NCI-H446 (cell line): ENCODE data around the gene MARK1.
"Not testable (repeated sequence)": the region's sequence is repeated elsewhere in the genome, so short reads cannot be mapped to it uniquely, and the experiment has no call there.

ENCODE experiments used
- DNase-seq, 2 experiments: peaks; one replicate each; lab custom pipeline; 2025; lab: John Stamatoyannopoulos, UW

Gene MARK1

DNA sequence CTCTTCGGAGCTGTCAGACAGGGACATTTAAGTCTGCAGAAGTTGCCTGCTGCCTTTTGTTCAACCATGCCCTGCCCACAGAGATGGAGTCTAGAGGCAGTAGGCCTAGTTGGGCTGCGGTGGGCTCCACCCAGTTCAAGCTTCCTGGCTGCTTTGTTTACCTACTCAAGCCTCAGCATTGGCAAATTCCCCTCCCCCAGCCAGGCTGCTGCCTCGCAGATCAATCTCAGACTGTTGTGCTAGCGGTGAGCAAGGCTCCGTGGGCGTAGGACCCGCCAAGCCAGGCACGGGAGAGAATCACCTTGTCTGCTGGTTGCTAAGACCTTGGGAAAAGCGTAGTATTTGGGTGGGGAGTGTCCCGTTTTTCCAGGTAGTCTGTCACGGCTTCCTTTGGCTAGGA, 83.2 kb downstream of the MARK1 start:
- DNase-seq = not testable (repeated sequence)

DNA sequence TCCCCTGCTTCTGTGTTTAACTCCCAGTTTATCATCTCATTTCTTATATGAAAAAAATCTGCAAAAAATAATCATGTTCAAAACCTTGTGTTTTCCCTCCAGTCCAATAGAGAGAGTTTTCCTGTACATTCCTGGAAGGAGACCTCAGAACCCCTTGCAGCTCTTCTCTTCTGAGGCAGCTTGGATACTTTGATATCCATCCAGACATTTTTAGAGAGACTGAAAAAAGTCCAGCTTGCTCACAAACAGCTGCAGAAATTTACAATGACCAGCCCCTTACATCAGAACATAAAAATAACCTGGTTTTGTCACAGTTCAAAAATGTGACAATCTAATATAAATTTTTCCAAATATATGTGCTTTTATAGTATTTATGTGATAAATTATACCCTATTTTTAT, 88.9 kb downstream of the MARK1 start:
- DNase-seq = no peak

DNA sequence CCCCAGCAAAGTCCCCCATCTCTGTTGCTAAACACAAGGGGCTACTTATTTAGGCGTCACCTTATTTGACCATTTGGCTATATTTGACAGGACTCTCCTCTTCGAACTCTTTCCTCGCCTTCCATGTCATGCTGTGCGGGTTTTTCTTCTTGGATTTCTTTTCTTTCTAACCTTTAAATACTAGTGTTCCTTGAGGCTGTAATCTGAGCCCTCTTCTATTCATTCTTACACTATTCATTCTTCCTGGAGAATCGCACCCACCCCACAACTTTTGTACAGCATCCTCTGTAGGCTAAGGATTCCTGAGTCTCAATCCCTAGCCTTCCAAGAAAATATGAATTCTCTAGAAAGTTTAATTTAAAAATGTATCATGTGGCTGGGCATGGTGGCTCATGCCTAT, 100.5 kb downstream of the MARK1 start:
- no peak for DNase-seq

DNA sequence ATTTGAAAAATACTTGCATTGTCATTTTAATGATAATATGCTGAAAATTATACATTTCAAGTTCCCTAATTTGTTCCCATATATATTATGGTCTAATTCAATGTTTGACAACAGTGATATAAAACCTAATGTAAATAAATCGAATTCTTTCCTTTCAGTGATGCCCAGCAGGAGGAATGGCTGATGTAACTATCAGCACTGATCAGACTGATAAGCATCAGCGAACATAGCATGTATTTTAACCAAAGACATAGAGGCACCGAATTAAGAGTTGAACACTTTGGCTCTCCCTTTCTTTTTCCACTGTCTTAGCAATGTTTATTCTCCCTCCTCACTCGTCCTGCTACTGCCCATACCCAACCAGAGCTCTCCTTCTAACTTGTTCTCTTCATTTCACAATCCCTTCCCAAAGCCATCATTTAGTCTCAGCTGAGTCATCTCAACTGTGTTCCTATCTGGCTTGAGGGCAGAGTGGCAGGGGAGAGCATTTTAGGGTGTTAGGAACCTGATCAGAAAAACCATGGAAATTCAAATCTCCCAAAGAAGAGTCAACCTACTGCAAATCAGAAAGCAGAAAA, 103.4 kb downstream of the MARK1 start:
- no peak for DNase-seq

DNA sequence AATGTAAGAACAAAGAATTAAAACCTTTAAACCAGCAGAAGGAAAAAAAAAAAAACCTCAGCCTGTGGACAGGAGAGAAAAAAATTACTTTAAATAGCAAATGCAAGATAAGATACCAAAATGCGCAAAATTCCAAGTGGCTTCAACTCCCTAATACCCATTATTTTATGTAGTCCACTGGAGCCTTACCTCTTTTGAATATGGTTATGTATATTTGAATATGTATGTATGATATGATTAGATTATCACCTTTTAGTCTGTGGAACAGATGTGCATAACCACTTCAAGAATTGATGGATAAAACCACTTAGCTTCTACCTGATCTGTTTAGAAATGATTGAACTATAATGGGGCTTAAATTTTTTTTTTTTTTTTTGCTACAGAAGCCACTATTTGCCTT, 109.8 kb downstream of the MARK1 start:
- DNase-seq = no peak

DNA sequence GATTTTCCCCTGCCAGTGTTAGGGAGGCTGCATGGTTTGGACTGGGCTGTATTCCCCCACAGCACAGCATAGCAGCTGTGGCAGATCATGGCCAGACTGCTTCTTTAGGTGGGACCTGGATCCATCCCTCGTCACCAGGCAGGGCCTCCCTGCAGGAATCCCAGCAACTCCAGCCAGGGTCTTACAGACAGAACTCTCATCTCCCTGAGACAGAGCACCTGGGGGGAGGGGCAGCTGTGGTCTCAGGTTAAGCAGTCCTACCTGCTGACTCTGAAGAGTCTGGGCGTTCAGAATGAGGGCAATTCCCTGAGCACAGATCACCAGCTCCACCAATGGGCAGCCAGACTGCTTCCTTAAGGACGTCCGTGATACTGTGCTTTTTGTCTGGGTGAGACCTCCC, 114.3 kb downstream of the MARK1 start:
- no peak for DNase-seq

DNA sequence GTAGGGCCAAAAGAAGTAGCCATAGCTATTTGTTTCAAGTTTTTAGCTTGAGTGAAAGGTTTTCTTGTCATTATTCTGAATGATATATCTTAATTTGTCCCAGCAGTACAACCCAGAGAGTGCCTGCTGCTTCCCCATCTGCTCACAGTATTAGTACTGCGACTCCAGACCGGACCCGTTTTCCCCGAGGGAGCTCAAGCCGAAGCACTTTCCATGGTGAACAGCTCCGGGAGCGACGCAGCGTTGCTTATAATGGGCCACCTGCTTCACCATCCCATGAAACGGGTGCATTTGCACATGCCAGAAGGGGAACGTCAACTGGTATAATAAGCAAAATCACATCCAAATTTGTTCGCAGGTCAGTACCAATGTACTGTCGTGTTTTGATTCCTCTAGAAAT, 125.1 kb downstream of the MARK1 start:
- DNase-seq = peak in 1 of 2 experiments; percentile 82

DNA sequence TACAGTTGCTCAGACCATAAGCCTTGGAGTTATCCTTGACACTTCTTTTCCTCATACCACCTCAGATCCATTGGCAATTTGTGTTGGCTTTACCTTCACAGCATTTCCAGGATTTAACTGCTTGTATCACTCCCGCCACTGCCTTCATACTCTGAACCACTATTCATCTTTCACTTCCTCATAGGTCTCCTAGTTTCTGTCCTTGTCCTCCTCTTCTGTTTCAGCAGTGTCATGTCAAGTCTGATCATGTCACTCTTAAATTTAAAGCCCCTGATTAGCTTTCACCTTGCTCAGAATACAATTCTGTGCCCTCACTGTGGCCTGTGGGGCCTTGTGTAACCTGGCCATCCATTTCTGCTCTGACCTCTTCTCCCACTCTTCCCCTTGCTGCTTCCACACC, 127.6 kb downstream of the MARK1 start:
- DNase-seq = no peak

DNA sequence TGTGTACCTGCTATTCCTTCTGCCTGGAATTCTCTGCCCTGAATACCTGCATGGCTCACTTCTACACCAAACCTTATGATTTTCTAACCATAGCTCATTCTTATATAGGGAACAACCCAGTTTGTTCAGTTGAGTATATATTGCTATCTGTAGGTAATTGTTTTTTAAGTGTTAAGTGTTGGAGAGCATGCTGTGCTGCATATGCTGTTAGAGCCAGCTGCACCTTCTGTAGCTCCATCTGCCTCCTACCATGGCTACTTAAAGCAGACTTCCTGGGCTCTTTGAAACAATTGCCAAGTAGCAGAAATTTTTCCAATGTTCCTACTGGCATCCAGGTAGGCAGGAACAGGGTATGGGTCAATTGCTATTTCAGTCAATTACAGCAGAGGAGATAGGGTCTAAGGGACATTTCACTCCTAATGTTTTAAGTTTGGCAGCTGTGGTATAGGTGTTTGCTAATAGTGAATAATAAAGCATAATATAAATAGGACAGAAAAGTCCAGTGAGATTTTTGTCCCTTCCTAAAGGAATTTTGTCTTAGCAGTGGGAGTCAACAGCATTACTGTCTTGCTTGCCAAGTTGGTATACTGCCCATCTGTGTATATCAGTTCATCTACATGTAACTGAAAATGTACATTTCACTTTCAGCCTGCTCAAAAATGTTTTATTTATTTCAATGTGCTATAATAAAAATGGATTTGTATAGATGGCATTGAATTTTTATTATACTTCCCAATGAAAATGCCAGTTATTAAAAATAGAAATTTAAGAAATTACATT, 128.2 kb downstream of the MARK1 start:
- DNase-seq = peak in 1 of 2 experiments; percentile 29

DNA sequence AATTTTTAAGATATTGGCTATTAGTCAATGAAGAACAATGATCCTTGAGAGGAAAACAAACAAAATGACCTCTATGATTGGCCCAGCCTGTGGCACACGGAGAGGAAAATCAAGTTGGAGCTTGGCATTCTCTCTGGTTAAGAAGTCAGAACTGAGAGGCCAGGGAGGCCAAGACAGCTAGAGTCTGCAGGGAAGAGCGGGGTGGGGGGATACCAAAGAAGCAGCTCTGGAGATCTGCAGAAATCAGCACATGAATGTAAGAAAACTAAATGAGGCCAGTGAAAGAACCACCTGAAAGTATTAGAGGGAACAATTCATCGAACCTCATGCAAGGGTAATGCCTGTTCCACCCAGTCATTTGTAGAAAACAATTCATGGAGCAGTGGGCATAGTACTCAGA, 138.4 kb downstream of the MARK1 start:
- no peak for DNase-seq

DNA sequence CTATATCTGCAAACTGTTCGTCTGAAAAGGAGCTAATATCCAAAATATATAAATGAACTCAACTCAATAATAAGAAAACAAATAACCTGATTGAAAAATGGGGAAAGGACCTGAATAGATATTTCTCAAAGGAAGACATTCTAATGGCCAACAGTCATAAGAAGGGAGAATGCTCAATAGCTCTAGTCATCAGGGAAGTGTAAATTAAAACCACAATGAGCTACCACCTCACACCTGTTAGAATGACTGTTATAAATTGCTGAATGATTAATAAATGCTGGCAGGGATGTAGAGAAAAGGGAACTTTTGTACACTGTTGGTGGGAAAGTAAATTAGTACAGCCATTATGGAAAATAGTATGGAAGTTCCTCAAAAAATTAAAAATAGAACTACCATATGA, 141.1 kb downstream of the MARK1 start:
- no peak for DNase-seq

DNA sequence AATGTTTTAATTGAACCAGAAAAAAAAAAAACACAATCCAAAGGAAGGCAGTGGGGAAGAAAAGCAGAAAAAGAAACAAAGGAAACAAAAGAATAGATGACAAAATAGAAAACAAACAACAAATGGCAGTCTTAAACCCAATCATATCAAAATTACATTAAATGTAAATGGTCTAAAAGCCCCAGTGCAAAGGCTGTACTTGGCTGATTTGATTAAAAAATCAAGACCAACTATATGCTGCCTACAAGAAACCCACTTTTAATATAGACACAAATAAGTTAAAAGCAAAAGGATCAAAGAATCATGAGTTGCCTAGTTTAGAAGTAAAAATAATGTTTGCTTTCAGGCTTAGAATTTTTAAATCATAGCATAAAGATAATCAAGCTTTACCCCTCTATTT, 142.4 kb downstream of the MARK1 start:
- DNase-seq = no peak

DNA sequence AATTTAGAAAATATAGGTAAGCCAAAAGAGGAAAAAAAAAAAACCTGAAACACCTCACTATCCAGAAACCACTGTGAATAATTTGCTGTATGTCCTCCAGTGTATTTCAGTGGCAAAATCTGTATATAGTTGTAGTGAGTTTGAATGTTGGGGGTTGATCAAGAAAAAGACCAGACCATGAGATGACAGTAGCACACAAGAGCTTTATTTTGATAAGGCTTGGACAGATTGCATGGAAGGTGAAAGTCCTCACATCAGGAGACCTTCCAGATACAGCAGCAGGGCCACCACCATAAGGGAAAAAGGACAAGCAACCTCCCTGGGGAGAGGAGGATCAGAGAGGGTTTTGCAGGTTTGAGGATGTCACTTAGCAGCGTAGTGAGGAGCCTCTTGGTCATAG, 146.0 kb downstream of the MARK1 start:
- no peak for DNase-seq

DNA sequence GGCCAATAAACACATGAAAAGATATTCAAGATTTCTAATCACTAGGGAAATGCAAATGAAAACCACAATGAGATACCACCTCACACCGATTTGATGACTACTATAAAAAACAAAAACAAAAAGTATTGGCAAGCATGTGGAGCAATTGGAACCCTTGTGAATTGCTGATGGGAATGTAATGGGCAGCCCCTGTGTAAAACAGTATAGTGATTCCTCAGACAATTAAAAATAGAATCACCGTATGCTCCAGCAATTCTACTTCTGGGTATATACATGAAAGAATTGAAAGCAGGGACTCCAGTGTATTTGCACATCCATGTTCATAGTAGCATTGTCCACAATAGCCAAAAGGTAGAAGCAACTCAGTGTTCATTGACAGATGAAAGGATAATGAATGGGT, 149.3 kb downstream of the MARK1 start:
- DNase-seq = no peak

DNA sequence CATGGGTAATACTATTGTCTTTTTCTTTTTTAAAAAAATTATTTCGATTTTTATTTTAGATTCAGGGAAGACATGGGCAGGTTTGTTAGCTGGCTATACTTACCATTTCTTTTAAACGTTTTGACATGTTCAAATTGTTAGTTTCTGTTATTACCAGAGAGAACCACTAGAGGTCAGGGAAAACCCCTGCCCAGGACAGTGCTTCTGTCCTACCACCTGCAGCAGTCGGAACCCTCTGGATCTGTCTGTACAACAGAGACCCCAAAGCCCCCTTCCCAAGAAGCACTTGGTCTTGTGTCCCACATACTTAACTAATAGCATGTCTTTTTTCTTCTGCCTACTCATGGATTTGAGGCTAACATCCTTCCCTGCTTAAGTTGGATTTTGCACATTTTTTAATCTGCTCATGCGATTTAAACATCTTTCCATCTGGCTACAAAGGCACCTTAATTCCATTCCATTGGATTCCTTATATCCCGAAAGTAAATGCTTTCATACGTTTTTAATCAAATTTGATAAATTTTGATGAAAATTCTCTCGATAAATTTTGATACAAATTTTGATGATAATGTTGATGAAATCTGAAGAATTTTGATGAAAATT, 152.2 kb downstream of the MARK1 start:
- peak; percentile 32 to 59 for DNase-seq

DNA sequence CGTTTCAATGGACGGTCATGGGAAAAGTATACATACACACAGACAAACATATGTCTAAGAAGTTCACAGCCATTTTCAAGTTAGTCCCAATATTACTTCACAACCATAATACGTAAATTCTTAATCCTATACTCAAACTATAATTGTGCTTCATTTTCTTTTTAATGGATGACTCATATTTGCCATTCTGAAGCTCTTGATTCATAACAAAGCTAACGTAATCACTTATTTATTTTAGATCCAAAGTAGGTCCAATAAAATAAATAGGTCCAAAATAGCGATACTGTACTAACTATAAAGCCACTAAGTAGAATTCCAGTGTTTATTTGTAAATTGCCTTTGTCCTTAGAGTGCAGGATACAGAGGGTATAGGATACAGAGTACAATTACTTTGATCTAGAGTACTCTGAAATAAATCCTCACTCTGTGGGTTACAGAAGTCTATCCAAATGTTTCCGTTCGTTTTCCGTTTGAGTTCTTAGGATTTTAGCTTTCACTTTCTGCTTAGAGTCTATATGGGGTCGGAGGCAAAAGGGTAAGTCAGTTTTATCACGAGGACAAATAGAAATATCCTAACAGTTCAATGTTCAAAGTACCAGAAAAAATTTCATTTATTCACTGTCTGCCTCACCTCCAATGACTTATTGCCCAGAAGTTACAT, 153.4 kb downstream of the MARK1 start:
- no peak for DNase-seq

DNA sequence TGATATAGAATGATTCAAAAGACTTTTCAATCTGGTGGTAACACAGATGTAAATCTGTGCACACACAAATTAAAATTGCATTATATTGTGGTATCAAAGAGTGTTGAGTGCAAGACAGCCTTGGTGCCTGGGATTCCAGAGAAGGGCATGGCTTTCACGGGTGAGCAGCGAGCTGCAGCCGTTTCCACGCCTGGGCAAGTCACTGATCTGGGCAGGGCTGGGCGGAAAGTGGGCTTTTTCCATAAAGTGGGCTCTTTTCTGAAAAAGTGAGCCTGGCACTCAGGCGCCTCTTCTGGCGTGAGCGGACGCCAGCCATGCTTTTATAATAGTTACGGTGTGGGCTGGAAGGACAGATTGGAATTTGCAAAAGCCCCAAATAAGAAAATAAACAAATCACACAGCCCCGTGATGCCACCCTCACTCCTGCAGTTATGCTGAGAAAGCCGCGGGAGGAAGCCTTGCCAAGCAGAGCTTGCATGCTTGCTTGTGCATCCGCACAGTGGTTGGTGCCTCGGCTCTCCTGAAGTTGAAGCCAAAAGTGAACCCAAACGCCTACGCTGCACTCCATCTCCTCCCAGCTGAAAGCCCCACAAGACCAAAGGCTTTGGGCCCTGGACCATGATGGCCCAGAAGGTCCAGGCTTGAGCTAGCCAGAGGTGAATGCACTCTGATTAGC, 155.1 kb downstream of the MARK1 start:
- no peak for DNase-seq

DNA sequence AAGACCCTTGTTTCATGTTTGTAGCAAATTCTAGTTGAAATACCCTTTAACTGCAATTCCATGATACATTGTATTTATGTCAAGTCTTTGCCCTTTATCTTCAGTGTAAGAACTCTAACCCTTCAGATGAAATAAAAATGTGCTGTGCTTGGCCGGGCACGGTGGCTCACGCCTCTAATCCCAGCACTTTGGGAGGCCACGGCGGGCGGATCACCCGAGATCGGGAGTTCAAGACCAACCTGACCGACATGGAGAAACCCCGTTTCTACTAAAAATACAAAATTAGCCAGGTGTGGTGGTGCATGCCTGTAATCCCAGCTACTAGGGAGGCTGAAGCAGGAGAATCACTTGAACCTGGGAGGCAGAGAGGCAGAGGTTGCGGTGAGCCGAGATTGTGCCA, 155.8 kb downstream of the MARK1 start:
- DNase-seq = not testable (repeated sequence)

DNA sequence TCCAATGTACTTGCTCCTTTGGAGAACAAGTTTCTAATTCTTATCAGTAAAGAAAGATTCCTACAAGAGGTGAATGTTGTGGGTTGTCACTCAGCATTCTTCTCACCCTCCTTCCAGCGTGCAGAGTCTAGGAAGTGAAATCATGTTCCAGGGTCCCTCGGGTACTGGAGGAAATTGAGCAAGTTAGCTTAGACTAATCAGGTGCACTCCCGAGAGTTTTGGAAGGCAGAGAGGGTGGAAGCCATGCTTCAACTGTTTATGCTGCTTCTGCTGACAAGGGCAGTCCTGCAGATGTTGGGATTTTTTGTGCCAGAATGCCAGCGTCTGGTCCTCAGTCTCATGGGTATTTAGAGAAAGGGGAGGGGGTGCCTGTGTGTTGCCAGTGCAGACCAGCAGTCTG, 157.0 kb downstream of the MARK1 start:
- DNase-seq = peak in 1 of 2 experiments; percentile 25

DNA sequence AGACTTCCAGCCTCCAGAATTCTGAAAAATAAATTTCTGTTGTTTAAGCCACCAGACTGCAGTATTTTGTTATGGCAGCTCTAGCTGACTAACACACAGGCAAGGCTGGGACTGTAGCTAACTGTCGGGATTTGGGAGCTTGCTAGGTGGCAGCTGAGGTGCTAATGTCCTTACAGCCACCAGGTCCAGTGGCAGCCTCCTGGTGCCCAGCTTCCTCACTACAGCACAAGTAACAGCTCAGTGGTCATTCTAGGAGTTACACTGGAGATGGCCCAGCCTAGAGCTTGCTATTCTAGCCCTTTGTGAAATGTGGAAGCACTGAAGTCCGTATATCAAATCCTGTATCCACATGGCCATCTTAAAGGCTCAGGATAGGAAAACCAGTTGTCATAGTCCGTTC, 157.9 kb downstream of the MARK1 start:
- DNase-seq = no peak

DNA sequence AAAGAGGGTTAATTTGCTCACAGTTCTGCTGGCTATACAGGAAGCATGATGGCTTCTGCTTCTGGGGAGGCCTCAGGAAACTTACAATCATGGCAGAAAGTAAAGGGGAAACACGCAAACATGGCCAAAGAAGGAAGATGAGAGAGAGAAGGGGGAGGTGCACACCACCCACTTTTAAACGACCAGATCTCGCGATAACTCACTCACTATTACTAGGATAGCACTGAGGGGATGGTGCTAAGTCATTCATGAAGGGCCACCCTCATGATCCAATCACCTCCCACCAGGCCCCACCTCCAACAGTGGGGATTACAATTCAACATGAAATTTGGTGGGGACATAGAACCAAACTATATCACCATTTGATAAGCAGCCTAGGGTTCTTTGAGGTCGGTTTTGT, 159.9 kb downstream of the MARK1 start:
- no peak for DNase-seq

DNA sequence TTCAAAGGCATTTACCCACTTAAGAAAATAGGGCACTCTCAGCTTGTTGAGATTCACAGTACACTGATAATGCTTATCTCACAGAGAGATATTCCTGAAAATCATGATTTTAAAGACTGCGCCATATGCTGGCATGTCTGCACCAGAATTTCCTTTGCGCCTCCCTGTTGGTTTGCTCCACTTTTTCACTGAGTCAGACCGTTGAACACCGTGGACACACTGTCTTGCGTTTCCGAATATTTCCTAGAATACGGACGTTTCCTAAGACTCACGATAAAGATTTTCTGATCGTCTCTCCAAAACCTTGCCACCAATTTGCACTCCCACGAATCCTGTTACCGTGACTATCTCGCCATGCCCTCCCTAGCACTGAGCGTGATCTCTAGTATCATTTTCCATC, 161.7 kb downstream of the MARK1 start:
- no peak for DNase-seq
